GM19043 (cell line): ENCODE data around the gene CCDC107.

Source experiments
- ATAC-seq: cut with Tn5 transposase; IDR thresholded peaks from one replicate; pipeline ENCODE4 v1.9.1; 2021; ENCODE audit warnings: low read depth; ENCODE audit not compliant: unreplicated experiment

The CCDC107 gene

GRCh38 chr9:35659340-35659739 is 1.2 kb downstream of the CCDC107 start:
- ATAC-seq = no peak

DNA sequence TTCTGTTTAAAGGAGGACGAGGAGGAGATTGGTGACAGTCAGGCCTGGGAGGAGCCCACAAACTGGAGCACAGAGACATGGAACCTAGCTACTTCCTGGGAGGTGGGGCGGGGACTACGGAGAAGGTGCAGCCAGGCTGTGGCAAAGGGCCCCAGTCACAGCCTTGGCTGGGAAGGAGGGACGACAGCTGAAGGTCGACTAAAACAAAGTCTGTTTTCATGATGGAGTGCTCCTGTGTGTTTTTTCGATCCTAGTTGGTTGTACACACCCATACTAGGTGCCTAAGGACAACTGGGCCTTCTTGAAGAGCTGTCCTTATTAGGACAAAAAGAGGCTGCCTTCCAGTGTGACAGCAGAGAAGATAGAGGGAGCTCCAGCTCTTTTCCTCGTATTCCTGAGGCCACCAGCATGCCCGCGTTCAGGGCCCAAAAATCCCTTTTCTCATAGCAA is 2.9 kb downstream of the CCDC107 start:
- no peak for ATAC-seq

- no peak for ATAC-seq
These were observed 3.8 kb downstream of the CCDC107 start for GRCh38 chr9:35661756-35662350.

DNA sequence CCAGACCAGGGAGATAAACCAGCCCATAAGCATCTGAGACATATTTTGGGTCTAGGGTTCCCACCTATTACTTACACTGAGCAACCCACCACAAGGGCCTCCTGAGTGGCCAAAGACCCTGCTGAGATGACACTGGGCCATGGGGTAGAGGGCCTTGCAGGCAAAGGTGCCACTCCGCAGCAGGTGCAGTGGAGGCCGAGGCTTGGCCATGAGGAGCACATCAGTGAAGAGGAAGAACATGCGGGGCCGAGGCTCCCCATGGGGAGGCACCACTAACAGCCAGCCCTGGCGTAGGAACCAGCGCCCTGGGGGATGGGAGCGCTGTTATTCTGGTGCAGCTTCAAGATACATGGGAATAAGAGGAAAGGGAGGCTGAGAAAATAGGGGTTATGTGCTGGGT is 4.3 kb downstream of the CCDC107 start:
- ATAC-seq = no peak

DNA sequence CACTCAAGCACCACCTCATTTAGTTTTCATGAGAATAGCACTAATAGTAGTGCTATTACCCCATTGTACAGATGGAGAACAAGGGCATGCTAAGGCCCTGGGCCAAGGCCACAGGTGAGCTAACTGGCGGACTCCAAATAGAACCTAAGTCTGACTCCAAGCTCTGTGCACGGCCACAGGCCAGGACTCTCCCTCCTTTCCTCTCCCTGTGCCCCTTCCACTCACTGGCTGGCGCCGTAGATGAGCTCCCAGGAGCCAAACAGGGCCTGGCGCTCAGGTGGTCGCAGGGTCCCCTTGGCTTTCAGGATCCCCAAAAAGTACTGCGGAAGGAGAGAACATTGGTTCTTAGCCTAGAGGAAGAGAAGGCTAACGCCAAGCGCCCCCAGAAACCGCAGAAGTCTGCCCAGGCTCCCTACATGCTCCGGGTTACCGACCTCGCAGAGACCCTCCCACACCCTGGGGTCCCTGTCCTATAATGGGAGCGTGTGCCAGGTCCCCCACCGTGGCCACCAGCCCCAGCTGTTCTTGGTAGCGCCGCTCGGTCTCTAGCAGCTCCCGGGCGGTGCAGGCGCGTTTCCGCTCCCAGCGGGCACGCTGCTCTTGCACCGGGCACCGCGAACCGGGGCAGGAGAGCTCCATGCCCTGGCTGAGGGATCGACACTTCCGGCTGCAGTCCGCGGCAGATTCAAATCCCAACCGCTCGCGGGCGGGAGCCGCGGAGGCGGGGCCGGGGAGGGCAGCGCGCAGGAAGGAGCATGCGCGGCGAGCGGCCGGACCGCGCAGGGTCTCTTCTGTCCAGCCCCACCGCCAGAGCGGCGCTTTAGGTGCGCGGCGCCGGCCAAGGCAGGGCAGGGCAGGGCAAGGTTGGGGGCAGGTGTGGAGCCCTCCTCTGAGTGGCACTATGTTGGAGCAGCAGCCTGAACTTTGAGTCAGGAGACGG is 6.7 kb downstream of the CCDC107 start, which contains the start of gene ARHGEF39:
ARHGEF39 (minus strand) TSS at position 665 of the 940 bp plus-strand sequence; CDS start at position 639, 26 bp downstream.
- ATAC-seq = peak; percentile 84

GRCh38 chr9:35665471-35665818 is 7.4 kb downstream of the CCDC107 start:
- ATAC-seq = no peak

GRCh38 chr9:35666045-35666444 is 8.0 kb downstream of the CCDC107 start:
- ATAC-seq = no peak

DNA sequence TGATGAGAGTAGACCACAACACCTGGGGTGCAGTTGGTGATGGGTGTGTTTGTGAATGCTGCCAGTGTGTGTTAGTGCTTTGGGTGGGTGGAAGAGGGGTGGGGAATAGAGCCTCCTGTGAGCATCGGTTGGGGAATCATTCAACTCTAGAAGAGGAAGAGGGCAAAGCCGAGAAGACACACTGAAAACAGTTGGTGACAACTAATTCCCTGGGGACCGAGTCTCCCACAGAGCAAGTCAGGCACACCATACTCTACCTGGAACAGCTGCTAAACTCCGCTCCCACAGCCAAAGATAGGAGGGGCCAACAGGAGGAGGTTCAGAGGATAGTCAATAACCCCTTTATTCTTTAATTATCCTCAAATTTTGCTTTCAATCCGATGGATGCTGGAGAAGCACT is 8.5 kb downstream of the CCDC107 start:
- ATAC-seq = no peak

DNA sequence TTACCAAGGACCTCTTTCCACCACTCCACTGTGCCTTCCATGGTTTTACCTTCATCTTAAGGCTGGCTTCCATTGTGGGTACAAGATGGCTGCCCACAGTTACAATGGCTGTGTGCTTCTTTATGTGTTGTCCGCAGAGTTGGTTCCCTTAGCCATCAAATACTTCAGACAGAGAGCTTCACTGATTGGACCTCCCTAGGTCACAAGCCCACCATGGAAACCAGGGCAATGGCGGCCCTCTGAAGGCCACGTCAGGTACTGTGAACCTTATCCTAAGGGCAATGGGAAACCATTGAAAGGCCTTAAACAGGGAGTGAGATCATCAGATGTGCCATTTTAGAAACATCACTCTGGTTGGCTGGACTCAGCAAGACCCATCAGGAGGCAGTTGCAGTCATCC is 9.8 kb downstream of the CCDC107 start:
- no peak for ATAC-seq

GRCh38 chr9:35669331-35670145 is 11.4 kb downstream of the CCDC107 start:
- no peak for ATAC-seq

DNA sequence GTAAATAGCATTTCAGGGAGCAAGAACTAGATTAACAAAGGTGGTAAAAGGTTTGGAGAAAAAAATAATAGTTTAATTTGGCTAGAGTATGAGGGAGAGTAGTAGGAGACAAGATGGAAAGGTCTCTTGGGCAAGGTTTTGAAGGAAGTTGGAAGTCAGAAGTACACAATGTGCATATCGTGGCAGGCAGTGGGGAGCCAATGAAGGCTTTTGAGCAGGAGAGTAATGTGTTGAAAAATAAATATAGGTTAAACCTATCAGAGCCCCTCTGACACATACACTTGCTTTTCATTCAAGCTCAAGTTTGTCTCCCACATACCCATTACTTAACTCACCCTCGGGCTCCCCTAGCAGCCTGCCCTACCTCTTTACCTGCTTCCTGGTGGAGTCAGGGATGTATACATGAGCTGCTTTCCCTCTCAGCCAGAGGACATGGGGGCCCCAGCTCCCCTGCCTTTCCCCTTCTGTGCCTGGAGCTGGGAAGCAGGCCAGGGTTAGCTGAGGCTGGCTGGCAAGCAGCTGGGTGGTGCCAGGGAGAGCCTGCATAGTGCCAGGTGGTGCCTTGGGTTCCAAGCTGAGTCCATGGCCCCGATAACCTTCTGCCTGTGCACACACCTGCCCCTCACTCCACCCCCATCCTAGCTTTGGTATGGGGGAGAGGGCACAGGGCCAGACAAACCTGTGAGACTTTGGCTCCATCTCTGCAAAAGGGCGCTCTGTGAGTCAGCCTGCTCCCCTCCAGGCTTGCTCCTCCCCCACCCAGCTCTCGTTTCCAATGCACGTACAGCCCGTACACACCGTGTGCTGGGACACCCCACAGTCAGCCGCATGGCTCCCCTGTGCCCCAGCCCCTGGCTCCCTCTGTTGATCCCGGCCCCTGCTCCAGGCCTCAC is 15.3 kb downstream of the CCDC107 start, which contains the start of gene CA9:
CA9 (plus strand) TSS at position 797 of the 893 bp plus-strand sequence; CDS start at position 829, 32 bp downstream.
- no peak for ATAC-seq

GRCh38 chr9:35674025-35674361 is 15.9 kb downstream of the CCDC107 start:
- ATAC-seq = no peak

DNA sequence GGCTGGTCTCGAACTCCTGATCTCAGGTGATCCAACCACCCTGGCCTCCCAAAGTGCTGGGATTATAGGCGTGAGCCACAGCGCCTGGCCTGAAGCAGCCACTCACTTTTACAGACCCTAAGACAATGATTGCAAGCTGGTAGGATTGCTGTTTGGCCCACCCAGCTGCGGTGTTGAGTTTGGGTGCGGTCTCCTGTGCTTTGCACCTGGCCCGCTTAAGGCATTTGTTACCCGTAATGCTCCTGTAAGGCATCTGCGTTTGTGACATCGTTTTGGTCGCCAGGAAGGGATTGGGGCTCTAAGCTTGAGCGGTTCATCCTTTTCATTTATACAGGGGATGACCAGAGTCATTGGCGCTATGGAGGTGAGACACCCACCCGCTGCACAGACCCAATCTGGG is 17.1 kb downstream of the CCDC107 start:
- ATAC-seq = no peak

- ATAC-seq = no peak
These were observed 17.8 kb downstream of the CCDC107 start for GRCh38 chr9:35675732-35676392.

DNA sequence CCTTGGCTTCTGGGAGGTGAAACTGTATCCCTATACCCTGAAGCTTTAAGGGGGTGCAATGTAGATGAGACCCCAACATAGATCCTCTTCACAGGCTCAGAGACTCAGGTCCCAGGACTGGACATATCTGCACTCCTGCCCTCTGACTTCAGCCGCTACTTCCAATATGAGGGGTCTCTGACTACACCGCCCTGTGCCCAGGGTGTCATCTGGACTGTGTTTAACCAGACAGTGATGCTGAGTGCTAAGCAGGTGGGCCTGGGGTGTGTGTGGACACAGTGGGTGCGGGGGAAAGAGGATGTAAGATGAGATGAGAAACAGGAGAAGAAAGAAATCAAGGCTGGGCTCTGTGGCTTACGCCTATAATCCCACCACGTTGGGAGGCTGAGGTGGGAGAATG is 21.0 kb downstream of the CCDC107 start:
- no peak for ATAC-seq

GRCh38 chr9:35679766-35680330 is 21.8 kb downstream of the CCDC107 start:
- ATAC-seq = no peak

GRCh38 chr9:35680331-35681105 is 22.4 kb downstream of the CCDC107 start:
- peak; percentile 78 for ATAC-seq

DNA sequence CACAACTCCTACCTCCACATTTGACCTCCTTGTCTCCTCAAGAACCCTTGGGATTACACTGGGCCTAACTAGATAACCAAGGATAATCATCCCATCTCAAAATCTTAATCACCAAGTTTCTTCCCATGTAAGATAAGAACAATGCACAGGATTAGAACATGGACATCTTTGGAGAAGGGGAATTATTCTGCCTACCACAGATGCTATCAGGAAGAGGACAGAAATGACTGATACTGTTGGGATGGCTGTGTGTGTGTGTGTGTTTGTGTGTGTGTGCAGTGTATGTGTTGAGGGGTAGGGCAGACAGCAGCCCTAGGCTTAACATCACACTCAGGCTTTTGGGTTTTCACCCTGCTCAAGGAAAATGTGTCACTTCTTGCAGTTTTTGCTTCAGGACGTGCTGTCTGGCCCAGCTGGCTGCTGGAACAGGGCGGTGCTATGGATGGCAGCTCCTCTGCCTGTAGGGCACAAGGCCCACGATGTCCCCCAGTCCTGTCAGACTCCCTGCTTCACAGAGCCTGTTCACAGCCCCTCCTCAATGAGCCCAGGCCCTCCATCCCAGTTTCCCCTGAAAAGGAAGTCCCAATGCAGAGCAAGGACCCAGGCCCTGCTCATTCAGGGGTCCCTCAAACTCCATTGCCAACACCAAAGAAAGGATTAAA is 23.4 kb downstream of the CCDC107 start:
- no peak for ATAC-seq
